HG02970 (cell line): ENCODE measurements around the gene CIITA.

Experiments
- ATAC-seq: cut with Tn5 transposase; IDR thresholded peaks from one replicate; pipeline ENCODE4 v1.9.1; 2021; ENCODE audit warnings: mild to moderate bottlenecking, moderate library complexity, moderate number of reproducible peaks; ENCODE audit not compliant: unreplicated experiment, low FRiP score

The CIITA gene

GRCh38 chr16:10849736-10850477 is 27.1 kb upstream of the CIITA start:
- no peak for ATAC-seq

DNA sequence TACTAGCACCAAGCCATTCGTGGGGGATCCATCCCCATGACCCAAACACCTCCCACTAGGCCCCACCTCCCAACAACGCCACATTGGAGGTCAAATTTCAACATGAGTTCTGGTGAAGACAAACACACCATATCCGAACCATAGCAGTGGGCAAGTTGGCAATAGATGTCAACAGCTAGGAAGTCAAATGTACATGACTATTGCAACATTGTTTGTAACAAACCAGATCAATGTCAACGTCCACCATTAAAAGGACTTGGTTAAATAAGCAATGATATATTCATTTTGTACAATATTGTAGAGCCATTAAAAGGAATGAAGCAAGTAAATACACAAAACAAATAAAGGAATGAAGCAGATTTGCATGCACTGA is 26.5 kb upstream of the CIITA start:
- ATAC-seq = no peak

DNA sequence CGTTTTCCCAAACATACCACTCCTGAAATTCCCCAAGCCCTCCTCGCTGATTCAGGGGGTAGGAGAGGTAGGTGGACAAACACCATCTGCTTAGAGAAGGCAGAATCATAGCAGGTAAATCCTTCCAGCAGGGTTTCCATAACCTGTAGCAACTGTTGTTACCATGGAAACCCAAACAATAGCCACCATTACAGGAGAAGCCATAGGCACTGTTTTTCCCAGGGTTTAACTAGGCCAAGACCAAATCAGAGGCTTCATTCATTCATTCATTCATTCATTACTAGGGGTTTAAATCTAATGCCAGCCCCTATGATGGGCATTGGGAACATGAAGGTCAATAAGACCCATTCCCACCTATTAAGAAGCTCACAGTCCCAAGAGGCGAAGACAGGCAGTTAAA is 25.5 kb upstream of the CIITA start:
- ATAC-seq = no peak

GRCh38 chr16:10852286-10852685 is 24.7 kb upstream of the CIITA start:
- ATAC-seq = no peak

DNA sequence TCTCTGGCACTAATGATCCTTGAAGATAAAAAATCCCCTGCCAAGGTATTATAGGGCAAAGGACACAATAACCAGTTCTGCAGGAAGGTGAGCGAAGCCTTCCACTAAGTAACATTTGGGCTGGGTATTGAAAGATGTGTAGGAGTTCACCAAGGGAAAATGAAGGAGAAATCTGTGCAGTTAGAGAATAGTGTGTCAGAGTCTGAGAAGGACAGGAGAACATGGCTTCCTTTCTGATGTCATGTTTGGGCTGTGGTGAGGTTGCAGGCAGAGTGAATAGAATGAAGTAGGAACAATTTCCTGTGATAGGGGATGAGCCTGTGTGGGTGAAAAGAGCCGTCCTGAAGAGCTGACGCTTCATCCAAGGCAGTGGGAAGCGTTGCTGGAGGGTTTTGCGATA is 24.1 kb upstream of the CIITA start:
- ATAC-seq = no peak

DNA sequence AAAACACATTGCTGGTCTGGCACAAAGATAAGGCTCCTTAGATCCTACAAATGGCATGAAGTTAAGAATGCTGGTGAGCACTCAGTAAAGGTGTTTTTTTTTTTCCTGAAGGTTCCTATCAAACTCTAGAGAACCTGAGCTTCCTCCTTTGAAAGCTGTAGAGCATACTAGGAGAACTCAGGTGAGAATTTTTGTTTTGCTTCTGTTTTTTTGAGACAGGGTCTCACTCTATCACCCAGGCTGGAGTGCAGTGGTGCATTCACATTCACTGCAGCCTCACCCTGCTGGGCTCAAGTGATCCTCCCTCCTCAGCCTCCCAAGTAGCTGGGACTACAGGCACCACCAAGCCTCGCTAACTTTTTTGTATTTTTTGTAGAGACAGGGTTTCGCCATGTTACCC is 21.0 kb upstream of the CIITA start:
- no peak for ATAC-seq

GRCh38 chr16:10858203-10858602 is 18.8 kb upstream of the CIITA start:
- ATAC-seq = no peak

DNA sequence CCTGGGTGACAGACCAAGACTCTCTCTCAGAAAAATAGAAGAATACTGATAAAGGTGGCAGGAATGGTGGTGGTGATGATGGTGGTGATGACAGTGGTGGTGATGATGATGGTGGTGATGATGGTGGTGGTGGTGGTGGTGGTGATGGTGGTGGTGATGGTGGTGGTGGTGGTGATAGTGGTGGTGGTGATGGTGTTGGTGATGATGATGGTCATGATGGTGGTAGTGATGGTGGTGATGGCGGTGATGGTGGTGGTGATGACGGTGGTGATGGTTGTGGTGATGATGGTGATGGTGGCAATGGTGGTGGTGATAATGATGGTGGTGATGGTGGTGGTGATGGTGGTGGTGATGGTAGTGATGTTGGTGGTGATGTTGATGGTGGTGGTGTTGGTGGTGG is 18.0 kb upstream of the CIITA start:
- no peak for ATAC-seq

DNA sequence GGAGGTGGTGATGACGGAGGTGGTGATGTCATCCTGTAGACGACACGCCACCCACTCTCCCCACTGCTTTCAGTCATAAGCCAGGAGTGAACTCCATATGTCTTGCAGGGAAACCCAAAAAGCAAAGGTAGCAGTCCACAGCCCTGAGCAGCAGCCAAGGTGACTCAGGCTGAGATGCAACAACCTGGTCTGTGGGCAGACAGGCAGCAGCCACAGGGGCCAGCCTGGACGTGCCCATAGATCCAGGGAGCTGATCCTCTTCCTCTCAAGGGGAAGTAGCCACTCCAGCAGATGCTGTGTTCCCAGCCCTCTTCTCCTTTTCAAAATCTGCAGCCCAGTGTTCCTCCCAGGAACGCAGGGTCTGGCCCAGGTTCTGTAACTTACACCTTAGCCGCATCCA is 17.3 kb upstream of the CIITA start:
- ATAC-seq = no peak

DNA sequence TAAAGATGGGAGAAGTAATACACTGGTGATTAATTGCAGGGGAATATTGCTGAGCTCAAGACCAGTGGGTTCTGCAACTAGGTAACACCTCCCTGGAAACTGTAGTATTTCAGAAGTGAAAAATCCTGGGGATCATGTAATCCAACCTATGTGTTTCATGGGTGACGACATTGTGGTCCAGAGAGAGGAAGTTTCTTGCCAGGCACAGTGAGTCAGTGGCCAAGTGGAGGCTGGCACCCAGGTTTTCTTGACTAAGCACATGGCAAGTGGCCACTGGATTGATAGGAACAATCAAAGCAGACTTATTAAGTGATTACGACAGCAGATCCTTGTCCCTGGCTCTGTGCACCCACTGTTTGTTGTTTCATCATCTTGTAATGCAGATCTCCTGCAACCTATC is 14.6 kb upstream of the CIITA start:
- ATAC-seq = no peak

DNA sequence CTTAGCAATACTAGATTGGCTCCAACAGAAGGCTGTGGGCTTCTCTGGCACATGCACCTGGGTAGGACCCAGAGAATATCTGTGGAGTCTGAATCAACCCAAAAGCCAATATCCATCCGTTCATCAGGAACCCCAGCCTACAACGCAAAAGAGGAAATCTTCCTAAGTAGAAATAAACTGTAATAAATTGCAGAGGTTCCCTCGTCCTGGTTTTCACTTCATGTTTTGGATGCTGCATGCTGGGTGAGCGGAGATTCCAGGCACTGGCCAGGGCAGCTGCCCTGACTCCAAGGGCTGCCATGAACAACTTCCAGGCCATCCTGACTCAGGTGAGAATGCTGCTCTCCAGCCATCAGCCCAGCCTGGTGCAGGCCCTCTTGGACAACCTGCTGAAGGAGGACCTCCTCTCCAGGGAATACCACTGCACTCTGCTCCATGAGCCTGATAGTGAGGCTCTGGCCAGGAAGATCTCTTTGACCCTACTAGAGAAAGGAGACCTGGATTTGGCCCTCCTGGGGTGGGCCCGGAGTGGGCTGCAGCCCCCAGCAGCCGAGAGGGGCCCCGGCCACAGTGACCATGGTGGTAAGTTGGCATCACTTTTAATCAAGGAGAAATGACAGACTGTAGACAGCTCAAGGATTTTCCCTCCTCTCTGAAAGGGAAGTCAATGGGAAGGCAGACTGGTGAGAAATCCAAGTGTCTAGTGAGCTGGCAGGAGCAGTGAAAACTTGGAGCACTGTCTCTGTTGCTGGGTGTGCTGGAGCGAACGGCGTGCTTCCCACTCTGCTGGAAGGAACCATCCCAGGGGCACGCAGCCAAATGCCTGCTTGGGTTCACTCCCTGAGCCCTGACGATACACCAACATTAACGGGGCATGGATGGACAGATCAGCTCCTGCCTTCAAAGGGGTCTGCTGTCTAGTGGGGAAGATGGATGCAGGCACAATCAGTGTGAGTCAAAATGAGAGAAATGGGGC is 10.7 kb upstream of the CIITA start:
- ATAC-seq = no peak

DNA sequence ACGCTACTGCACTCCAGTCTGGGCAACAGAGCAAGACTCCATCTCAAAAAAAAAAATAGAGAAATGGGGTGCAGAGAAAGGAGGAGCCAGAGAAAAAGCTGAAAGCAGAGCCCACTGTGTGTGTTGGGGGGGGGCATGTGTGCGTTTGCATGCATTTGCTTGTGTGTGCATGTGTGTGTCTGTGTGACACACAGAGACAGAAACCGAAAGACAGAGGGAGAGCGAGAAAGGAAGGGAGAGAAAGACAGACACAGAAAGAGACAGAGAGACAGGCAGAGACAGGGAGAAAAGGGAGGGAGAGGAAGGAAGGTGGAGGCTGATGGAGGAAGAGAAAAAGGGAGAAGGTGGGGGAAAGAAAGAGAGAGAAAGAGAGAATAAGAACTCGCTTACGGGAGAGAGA is 9.8 kb upstream of the CIITA start:
- ATAC-seq = no peak

GRCh38 chr16:10868104-10868595 is 8.9 kb upstream of the CIITA start:
- no peak for ATAC-seq

- no peak for ATAC-seq
Measured at GRCh38 chr16:10868596-10869469, 8.2 kb upstream of the CIITA start.

DNA sequence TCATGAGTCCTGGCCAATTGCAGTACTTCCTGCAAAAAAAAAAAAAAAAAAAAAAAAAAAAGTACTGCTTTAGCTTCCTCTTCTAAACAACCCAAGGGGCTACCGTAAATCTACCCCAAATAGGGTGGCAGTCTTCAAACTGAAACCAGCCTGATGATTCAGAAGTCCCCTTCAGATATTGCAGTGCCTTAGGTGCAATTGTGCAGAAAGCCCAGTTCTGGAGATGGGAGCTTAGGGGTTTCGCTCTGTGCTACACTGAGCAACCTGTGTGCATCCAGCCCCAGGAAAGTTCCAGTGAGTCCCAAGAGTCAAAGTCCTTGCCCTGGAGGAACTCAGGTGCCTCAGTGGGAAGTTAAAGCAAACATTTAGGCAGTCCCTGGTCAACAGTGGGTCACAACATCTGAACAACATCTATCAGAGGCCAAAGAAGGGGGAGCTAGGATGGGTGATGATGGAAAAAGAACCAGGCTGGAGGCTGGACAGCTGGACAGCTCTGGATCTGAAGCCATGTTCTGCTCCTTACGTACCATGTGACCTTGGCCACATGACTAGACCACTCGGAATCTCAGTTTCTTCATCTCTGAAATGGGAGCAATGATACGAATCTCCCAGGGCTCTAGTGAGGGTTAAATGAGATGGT is 6.7 kb upstream of the CIITA start:
- no peak for ATAC-seq

- ATAC-seq = no peak
Measured at GRCh38 chr16:10870808-10871156, 6.2 kb upstream of the CIITA start.

GRCh38 chr16:10871157-10871991 is 5.6 kb upstream of the CIITA start:
- no peak for ATAC-seq

- ATAC-seq = no peak
Measured at GRCh38 chr16:10876315-10876714, 687 bp upstream of the CIITA start.

DNA sequence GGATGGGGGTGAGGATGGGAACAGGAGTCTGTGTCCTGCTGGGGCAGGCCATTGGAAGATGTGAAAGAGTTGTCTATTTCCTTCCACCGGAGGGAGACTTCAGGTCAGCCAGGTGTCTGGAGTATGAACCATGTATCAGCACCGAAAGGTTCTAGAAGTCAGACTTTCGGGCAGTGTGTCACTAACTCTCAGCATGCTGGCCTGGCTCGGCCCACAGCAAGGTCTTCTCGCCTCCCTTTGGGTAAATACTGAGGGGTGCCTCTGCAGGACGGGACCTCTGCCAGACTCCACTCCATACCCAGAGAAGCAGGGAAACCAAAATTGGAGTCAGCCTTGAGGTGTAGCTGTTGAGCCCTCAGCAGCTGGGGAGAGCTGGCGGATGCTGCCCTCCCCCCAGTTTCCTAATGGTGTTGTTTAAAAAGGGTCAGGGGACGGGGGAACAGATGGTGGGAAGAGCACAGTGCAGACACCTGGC is 507 bp downstream of the CIITA start:
- ATAC-seq = peak; percentile 25
